ENCODE measurements around the gene ELK3.

ELK3 gene

GRCh38 chr12:96235484-96235826 is 41.3 kb downstream of the ELK3 start:
- no peak for DNase-seq (ENCODE audit: low spot score)

GRCh38 chr12:96236221-96236822 is 42.1 kb downstream of the ELK3 start:
- DNase-seq (ENCODE audit: low spot score) = no peak

GRCh38 chr12:96237035-96237434 is 42.9 kb downstream of the ELK3 start:
- no peak for DNase-seq (ENCODE audit: low spot score)

GRCh38 chr12:96237465-96238077 is 43.4 kb downstream of the ELK3 start:
- DNase-seq (ENCODE audit: low spot score) = no peak

- DNase-seq (ENCODE audit: low spot score) = no peak
Measured at GRCh38 chr12:96238336-96239047, 44.3 kb downstream of the ELK3 start.

GRCh38 chr12:96239711-96240635 is 45.8 kb downstream of the ELK3 start:
- no peak for DNase-seq (ENCODE audit: low spot score)

- DNase-seq (ENCODE audit: low spot score) = no peak
Measured at GRCh38 chr12:96240656-96241055, 46.5 kb downstream of the ELK3 start.

- no peak for DNase-seq (ENCODE audit: low spot score)
Measured at GRCh38 chr12:96241431-96241830, 47.3 kb downstream of the ELK3 start.

- DNase-seq (ENCODE audit: low spot score) = no peak
Measured at GRCh38 chr12:96241846-96242256, 47.7 kb downstream of the ELK3 start.

GRCh38 chr12:96242597-96242996 is 48.4 kb downstream of the ELK3 start:
- no peak for DNase-seq (ENCODE audit: low spot score)

GRCh38 chr12:96244826-96245225 is 50.7 kb downstream of the ELK3 start:
- no peak for DNase-seq (ENCODE audit: low spot score)

- DNase-seq (ENCODE audit: low spot score) = no peak
Measured at GRCh38 chr12:96246926-96247505, 52.8 kb downstream of the ELK3 start.

GRCh38 chr12:96247563-96247962 is 53.4 kb downstream of the ELK3 start:
- no peak for DNase-seq (ENCODE audit: low spot score)

GRCh38 chr12:96248136-96248931 is 54.2 kb downstream of the ELK3 start:
- DNase-seq (ENCODE audit: low spot score) = no peak

- no peak for DNase-seq (ENCODE audit: low spot score)
Measured at GRCh38 chr12:96249196-96250118, 55.3 kb downstream of the ELK3 start.

- DNase-seq (ENCODE audit: low spot score) = no peak
Measured at GRCh38 chr12:96250119-96250685, 56.0 kb downstream of the ELK3 start.

- DNase-seq (ENCODE audit: low spot score) = no peak
Measured at GRCh38 chr12:96255077-96255476, 60.9 kb downstream of the ELK3 start.

GRCh38 chr12:96256672-96257361 is 62.6 kb downstream of the ELK3 start:
- no peak for DNase-seq (ENCODE audit: low spot score)

GRCh38 chr12:96257550-96258103 is 63.5 kb downstream of the ELK3 start:
- no peak for DNase-seq (ENCODE audit: low spot score)

All from hematopoietic multipotent progenitor cell treated with erythropoietin and hydrocortisone succinate and interleukin-3 and kit ligand, for 15 days (in vitro differentiated cells).